Mesenchymal stem cell (in vitro differentiated cells and primary cell): ENCODE results near the gene FADS2.

ENCODE experiments used
- DNase-seq: peaks from one replicate; pipeline ENCODE4 v3.0.0-alpha.2; 2013
- H2AFZ ChIP-seq: one replicate; pipeline ENCODE4 v1.6.1; 2013; ENCODE audit warnings: low read depth, mild to moderate bottlenecking, control low read depth, inconsistent platforms, low read length, moderate library complexity
- H2AK5ac ChIP-seq: 2 replicates; pipeline ENCODE4 v1.6.1; 2013; ENCODE audit warnings: low read length, moderate library complexity, mild to moderate bottlenecking, inconsistent platforms; ENCODE audit not compliant: severe bottlenecking
- H2BK120ac ChIP-seq: one replicate; pipeline ENCODE4 v1.6.1; 2013; ENCODE audit warnings: low read depth, mild to moderate bottlenecking, inconsistent platforms, low read length, moderate library complexity
- H2BK12ac ChIP-seq, 2 experiments: one replicate each; pipeline ENCODE4 v1.6.1; 2013; ENCODE audit warnings: inconsistent platforms in 2 of 2, low read length in 2 of 2, mild to moderate bottlenecking in 2 of 2, moderate library complexity in 2 of 2, control low read depth in 1 of 2
- H2BK15ac ChIP-seq: one replicate; pipeline ENCODE4 v1.6.1; 2013; ENCODE audit warnings: mild to moderate bottlenecking, low read depth, inconsistent platforms; ENCODE audit not compliant: poor library complexity, severe bottlenecking
- H2BK5ac ChIP-seq: 2 replicates; pipeline ENCODE4 v1.6.1; 2013; ENCODE audit warnings: low read depth, mild to moderate bottlenecking, low read length, control low read depth, inconsistent platforms; ENCODE audit not compliant: poor library complexity, severe bottlenecking
- H3K14ac ChIP-seq, 2 experiments: one replicate each; pipeline ENCODE4 v1.6.1; 2013; ENCODE audit warnings: inconsistent platforms in 2 of 2, low read length in 2 of 2, control low read depth in 1 of 2, mild to moderate bottlenecking in 1 of 2, moderate library complexity in 1 of 2
- H3K18ac ChIP-seq, 2 experiments: one replicate each; pipeline ENCODE4 v1.6.1; 2013; ENCODE audit warnings: inconsistent platforms in 2 of 2, low read length in 2 of 2, control low read depth in 1 of 2, low read depth in 1 of 2, mild to moderate bottlenecking in 1 of 2
- H3K23ac ChIP-seq, 2 experiments: one replicate each; pipeline ENCODE4 v1.6.1; 2013; ENCODE audit warnings: inconsistent platforms in 2 of 2, low read length in 2 of 2, mild to moderate bottlenecking in 2 of 2, moderate library complexity in 2 of 2, control low read depth in 1 of 2
- H3K27ac ChIP-seq: 2 replicates; pipeline ENCODE4 v1.5.1; 2013; ENCODE audit warnings: mild to moderate bottlenecking, moderate library complexity, low read length, control low read depth, inconsistent platforms; ENCODE audit not compliant: poor library complexity, severe bottlenecking
- H3K27me3 ChIP-seq, 2 experiments: 2 replicates each; pipeline versions ENCODE4 v1.6.1 to v1.7.0; 2013; ENCODE audit warnings: low read length in 2 of 2, mild to moderate bottlenecking in 2 of 2, moderate library complexity in 2 of 2, control low read depth in 1 of 2, inconsistent platforms in 1 of 2; ENCODE audit not compliant: control insufficient read depth in 1 of 2, insufficient read depth in 1 of 2
- H3K36me3 ChIP-seq, 2 experiments: 2 replicates each; pipeline versions ENCODE4 v1.6.1 to v1.7.0; 2013; ENCODE audit warnings: low read length in 2 of 2, control low read depth in 1 of 2, inconsistent platforms in 1 of 2, low read depth in 1 of 2, mild to moderate bottlenecking in 1 of 2; ENCODE audit not compliant: insufficient read depth in 2 of 2, control insufficient read depth in 1 of 2
- H3K4ac ChIP-seq, 2 experiments: one replicate each; pipeline ENCODE4 v1.6.1; 2013; ENCODE audit warnings: inconsistent platforms in 2 of 2, low read length in 2 of 2, mild to moderate bottlenecking in 2 of 2, moderate library complexity in 2 of 2, control low read depth in 1 of 2, low read depth in 1 of 2
- H3K4me1 ChIP-seq: 2 replicates; pipeline ENCODE4 v1.6.1; 2013; ENCODE audit warnings: low read depth, low read length, control low read depth; ENCODE audit not compliant: control insufficient read depth, insufficient read depth
- H3K4me2 ChIP-seq: 2 replicates; pipeline ENCODE4 v1.6.1; 2013; ENCODE audit warnings: low read length, mild to moderate bottlenecking, inconsistent platforms; ENCODE audit not compliant: poor library complexity, severe bottlenecking
- H3K4me3 ChIP-seq, 2 experiments: 2 replicates each; pipeline versions ENCODE4 v1.5.1 to v1.7.0; 2013; ENCODE audit warnings: low read length in 2 of 2, mild to moderate bottlenecking in 2 of 2, control low read depth in 1 of 2, low read depth in 1 of 2; ENCODE audit not compliant: insufficient read depth in 1 of 2
- H3K79me1 ChIP-seq: replicated peaks from 2 replicates; pipeline ENCODE4 v1.6.1; 2013; ENCODE audit warnings: mild to moderate bottlenecking, control low read depth, low read length, inconsistent platforms; ENCODE audit not compliant: poor library complexity, severe bottlenecking
- H3K9ac ChIP-seq: 2 replicates; pipeline ENCODE4 v1.7.0; 2013; ENCODE audit warnings: mild to moderate bottlenecking, low read length, moderate library complexity
- H3K9me3 ChIP-seq: 2 replicates; pipeline ENCODE4 v1.7.0; 2013; ENCODE audit warnings: mild to moderate bottlenecking, low read length; ENCODE audit not compliant: control insufficient read depth
- H4K8ac ChIP-seq: one replicate; pipeline ENCODE4 v1.6.1; 2013; ENCODE audit warnings: inconsistent platforms, mild to moderate bottlenecking, low read length, moderate library complexity
- H4K91ac ChIP-seq: one replicate; pipeline ENCODE4 v1.6.1; 2013; ENCODE audit warnings: mild to moderate bottlenecking, low read length, inconsistent platforms
- WGBS: methylation state at CpG from one replicate; pipeline ENCODE4 v1.1.7; 2013; ENCODE audit warnings: mixed read lengths; 5-methylcytosine and 5-hydroxymethylcytosine counted together

FADS2 gene

DNA sequence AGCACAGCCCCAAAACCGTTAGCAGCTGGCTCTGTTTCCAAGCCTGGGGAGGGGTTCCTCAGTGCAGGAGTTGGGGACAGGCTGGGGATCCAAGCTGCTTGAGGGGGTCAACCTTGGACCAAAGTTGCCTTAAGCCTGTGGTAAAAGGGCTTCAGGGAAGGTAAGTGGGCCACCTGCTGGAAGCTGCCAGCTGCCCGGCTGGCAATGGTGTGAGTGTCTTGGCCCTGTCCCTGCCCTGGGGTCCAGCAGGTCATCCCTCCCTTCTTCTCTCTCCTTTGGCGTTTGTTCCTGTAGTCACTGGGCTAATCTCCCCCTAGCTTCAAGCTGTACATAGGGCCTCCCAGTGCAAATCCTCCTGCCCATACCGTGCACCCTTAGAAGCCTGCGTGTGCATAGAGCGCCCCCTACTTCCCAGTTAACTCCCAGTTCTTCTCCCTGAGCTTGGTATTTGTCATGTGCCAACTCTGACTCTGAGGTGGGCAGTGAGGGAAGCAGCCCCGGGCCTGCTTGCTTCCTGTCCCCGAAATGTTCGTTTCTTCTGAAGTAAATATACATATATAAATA is 40.1 kb upstream of the FADS2 start:
- Histone ChIP-seq H3K27ac (no peak overlapping the region), H2BK120ac (no peak overlapping the region), H3K79me1 (peaks cover 21% of the 10 kb centered on the region), H3K4me2 (no peak overlapping the region), H3K18ac (no peak overlapping the region), H3K36me3 (peaks cover 62 to 71% of the 10 kb centered on the region in 2 experiments), H2AK5ac (no peak overlapping the region), H3K4me3 (no peak overlapping the region), H3K23ac (no peak overlapping the region), H3K14ac (no peak overlapping the region), H4K8ac (no peak overlapping the region), H2BK15ac (no peak overlapping the region), H3K4ac (no peak overlapping the region), H3K9me3 (no peaks in the 10 kb centered on the region), H2BK12ac (no peak overlapping the region), H3K4me1 (peaks cover 40% of the 10 kb centered on the region), H3K27me3 (no peaks in the 10 kb centered on the region), H4K91ac (no peak overlapping the region), H2AFZ (no peak overlapping the region), H2BK5ac (no peak overlapping the region), H3K9ac (no peak overlapping the region)
- peak; percentile 74 for DNase-seq
- 67% methylated on average over 6 of the region's 9 CpGs for WGBS

DNA sequence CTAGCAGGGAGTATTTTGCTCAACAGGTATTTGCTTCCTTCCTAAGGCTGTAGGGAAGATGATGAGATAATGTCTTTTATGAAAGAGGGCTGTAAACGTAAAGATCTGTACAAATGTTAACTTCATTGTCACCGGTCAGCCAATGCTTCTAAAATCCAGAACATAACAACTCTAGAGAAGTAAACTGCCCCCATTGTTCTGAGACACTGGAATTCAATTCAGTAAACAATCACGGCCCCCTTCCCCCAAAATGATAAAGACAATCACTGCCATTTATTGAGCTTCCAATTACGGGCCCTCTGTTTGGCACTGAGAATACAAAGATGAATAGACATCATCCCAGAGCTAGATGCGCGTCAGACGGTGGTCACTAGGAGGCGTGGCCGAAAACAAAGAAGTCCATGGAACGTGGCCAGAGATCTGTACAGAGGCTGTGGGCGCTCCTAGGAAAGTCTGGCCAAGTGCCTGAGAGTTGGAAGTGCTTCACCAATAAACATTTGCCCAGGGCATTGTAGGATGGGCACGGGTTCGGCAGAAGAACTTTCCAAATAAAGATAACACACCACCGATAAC is 36.3 kb upstream of the FADS2 start:
- WGBS = 6% methylated on average over 14 of the region's 14 CpGs
- Histone ChIP-seq H3K36me3 (peaks cover 45 to 54% of the 10 kb centered on the region in 2 experiments), H3K4me1 (peaks cover 11% of the 10 kb centered on the region), H3K79me1 (peaks cover 15% of the 10 kb centered on the region), H2BK15ac (no peak overlapping the region), H3K9me3 (no peaks in the 10 kb centered on the region), H2AK5ac (no peak overlapping the region), H3K4ac (peak overlapping the region; percentile 24 to 98), H4K8ac (peak overlapping the region; percentile 100), H2BK120ac (no peak overlapping the region), H3K4me3 (peak overlapping the region; percentile 85 to 93), H3K9ac (peak overlapping the region; percentile 99), H3K27me3 (no peaks in the 10 kb centered on the region), H4K91ac (no peak overlapping the region), H3K14ac (no peak overlapping the region), H3K4me2 (peak overlapping the region; percentile 82), H3K23ac (no peak overlapping the region), H2AFZ (no peak overlapping the region), H3K27ac (peak overlapping the region; percentile 98), H2BK12ac (no peak overlapping the region), H3K18ac (peak overlapping the region; percentile 100), H2BK5ac (peak overlapping the region; percentile 100)
- peak; percentile 96 for DNase-seq

DNA sequence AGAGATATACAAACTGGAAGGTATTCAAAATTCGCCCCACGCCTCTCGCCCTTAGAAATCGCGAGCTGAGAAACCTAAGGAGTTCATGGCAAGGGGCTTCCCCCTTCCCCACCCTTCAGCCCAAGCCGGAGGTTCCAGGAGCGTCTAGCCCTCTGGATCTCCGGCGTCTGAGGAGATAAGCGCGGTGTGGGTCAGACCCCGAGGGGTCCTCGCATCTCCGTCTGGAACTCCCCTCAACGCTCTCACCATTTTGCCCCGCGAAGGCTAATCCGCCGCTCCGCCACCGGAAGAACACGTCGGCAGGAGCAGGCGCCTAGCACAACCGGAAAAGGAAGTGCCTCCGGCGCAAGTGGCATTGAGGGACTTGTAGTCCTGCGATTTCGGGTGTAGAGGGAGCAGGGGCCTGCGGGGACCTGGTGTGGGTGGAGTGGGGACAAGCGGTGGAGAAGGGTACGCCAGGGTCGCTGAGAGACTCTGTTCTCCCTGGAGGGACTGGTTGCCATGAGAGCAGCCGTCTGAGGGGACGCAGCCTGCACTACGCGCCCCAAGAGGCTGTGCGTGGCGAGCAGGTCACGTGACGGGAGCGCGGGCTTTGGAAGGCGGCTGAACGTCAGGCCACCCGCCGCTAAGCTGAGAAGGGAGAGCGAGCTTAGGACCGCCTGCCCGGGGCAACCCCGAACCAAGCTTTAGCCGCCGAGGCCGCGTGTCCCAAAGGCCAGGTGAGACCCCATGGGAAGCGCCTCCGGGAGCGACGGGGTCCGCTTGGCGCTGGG is 35.6 kb upstream of the FADS2 start, which contains the start of the genes FEN1 and TMEM258:
TSS of gene FEN1 (plus strand) at position 602 of the 773 bp plus-strand sequence. CDS start 2,451 bp downstream, outside the sequence.
TSS of gene TMEM258 (minus strand) at position 290 of the 773 bp plus-strand sequence. CDS start at position 249, 41 bp downstream.
- Histone ChIP-seq H3K23ac (peak within 1 kb of the TSS; percentile 95 to 98), H3K4ac (peak within 1 kb of the TSS; percentile 98), H3K27ac (peak within 1 kb of the TSS; percentile 98), H4K91ac (peak within 1 kb of the TSS; percentile 100), H2AFZ (peak within 1 kb of the TSS; percentile 99), H3K18ac (peak within 1 kb of the TSS; percentile 100), H3K9me3 (no peaks in the 10 kb centered on the region), H2BK15ac (peak within 1 kb of the TSS; percentile 99), H2BK12ac (peak within 1 kb of the TSS; percentile 98 to 99), H3K4me3 (peak within 1 kb of the TSS; percentile 85 to 93), H3K27me3 (no peaks in the 10 kb centered on the region), H3K9ac (peak within 1 kb of the TSS; percentile 99), H2BK120ac (peak within 1 kb of the TSS; percentile 100), H3K4me1 (peaks cover 10% of the 10 kb centered on the region), H3K4me2 (peak within 1 kb of the TSS; percentile 82), H2AK5ac (no peak within 1 kb of the TSS), H3K14ac (peak within 1 kb of the TSS in 1 of 2 experiments; percentile 99), H3K79me1 (peaks cover 15% of the 10 kb centered on the region), H4K8ac (peak within 1 kb of the TSS; percentile 100), H3K36me3 (peaks cover 38 to 49% of the 10 kb centered on the region in 2 experiments), H2BK5ac (peak within 1 kb of the TSS; percentile 100)
- under 1% methylated on average over 46 of the region's 61 CpGs for WGBS
- DNase-seq = peak; percentile 96
